ENCODE measurements around the gene TLX1. TPM values are rescaled to one million over a fixed set of nuclear protein-coding genes. Genes with fewer than 3 reads are reported as not detected.

TLX1 gene
- total RNA-seq, 6 experiments from 2014 or later: not detected

GRCh38 chr10:101123815-101124617 is 7.1 kb upstream of the TLX1 start:
- Mint-ChIP-seq H3K9me3 (no peaks in the 10 kb centered on the region), H3K27me3 (ENCODE audit: insufficient read depth) (peaks cover 85% of the 10 kb centered on the region), H3K36me3 (ENCODE audit: low read depth) (no peaks in the 10 kb centered on the region), H3K4me1 (ENCODE audit: low read depth) (peaks cover 8% of the 10 kb centered on the region), H3K4me3 (no peak overlapping the region), H3K27ac (no peak overlapping the region)
- TF ChIP-seq CTCF (IDR thresholded peaks at IDR 0.05): no peak
- no peak for DNase-seq

GRCh38 chr10:101124933-101125332 is 6.2 kb upstream of the TLX1 start:
- DNase-seq: no peak
- H3K4me1 Mint-ChIP-seq (ENCODE audit: low read depth): peaks cover 8% of the 10 kb centered on the region
- peaks cover 85% of the 10 kb centered on the region for H3K27me3 Mint-ChIP-seq (ENCODE audit: insufficient read depth)
- H3K4me3 Mint-ChIP-seq: no peak overlapping the region
- TF ChIP-seq CTCF (IDR thresholded peaks at IDR 0.05): no peak
- no peaks in the 10 kb centered on the region for H3K36me3 Mint-ChIP-seq (ENCODE audit: low read depth)
- H3K27ac Mint-ChIP-seq: no peak overlapping the region
- H3K9me3 Mint-ChIP-seq: no peaks in the 10 kb centered on the region

- no peak for DNase-seq
- no peaks in the 10 kb centered on the region for H3K9me3 Mint-ChIP-seq
- no peaks in the 10 kb centered on the region for H3K36me3 Mint-ChIP-seq (ENCODE audit: low read depth)
- H3K27me3 Mint-ChIP-seq (ENCODE audit: insufficient read depth): peaks cover 81% of the 10 kb centered on the region
- no peak overlapping the region for H3K27ac Mint-ChIP-seq
- H3K4me3 Mint-ChIP-seq: no peak overlapping the region
- TF ChIP-seq CTCF (IDR thresholded peaks at IDR 0.05): no peak
- H3K4me1 Mint-ChIP-seq (ENCODE audit: low read depth): no peaks in the 10 kb centered on the region
These were observed 4.1 kb upstream of the TLX1 start for GRCh38 chr10:101126684-101127628.

- peaks cover 2% of the 10 kb centered on the region; the same call in 1 of the 2 replicates for H3K4me1 Mint-ChIP-seq (ENCODE audit: low read depth)
- no peaks in the 10 kb centered on the region for H3K9me3 Mint-ChIP-seq
- no peak for TF ChIP-seq CTCF (IDR thresholded peaks at IDR 0.05)
- DNase-seq: no peak
- H3K27ac Mint-ChIP-seq: no peak overlapping the region
- no peak overlapping the region for H3K4me3 Mint-ChIP-seq
- H3K36me3 Mint-ChIP-seq (ENCODE audit: low read depth): no peaks in the 10 kb centered on the region
- peaks cover 85% of the 10 kb centered on the region for H3K27me3 Mint-ChIP-seq (ENCODE audit: insufficient read depth)
These were observed 959 bp upstream of the TLX1 start for GRCh38 chr10:101130141-101130540.

- DNase-seq: no peak
- Mint-ChIP-seq H3K27ac (no peak overlapping the region), H3K27me3 (ENCODE audit: insufficient read depth) (peaks cover 86% of the 10 kb centered on the region), H3K9me3 (no peaks in the 10 kb centered on the region), H3K4me3 (no peak overlapping the region), H3K36me3 (ENCODE audit: low read depth) (no peaks in the 10 kb centered on the region), H3K4me1 (ENCODE audit: low read depth) (peaks cover 11% of the 10 kb centered on the region; the same call in 1 of the 2 replicates)
- TF ChIP-seq CTCF (IDR thresholded peaks at IDR 0.05): no peak
These were observed 999 bp downstream of the TLX1 start for GRCh38 chr10:101131962-101132635.

All from HFFc6 (cell line).